ENCODE measurements around the gene ZBTB8A.

ZBTB8A gene

GRCh38 chr1:32650248-32650751 is 111.1 kb downstream of the ZBTB8A start, which contains the start of gene ZBTB8OS (continued):
- no peak for TF ChIP-seq PATZ1 (CRISPR knock-in tag; IDR thresholded peaks at IDR 0.05; ENCODE audit: borderline replicate concordance)

GRCh38 chr1:32650752-32651460 is 111.7 kb downstream of the ZBTB8A start, which contains the start of gene RBBP4:
Gene RBBP4, plus strand, starts transcription at chr1:32651208. Its CDS starts 99 bp downstream, at chr1:32651307.
- ATAC-seq: peak; percentile 94
- TF ChIP-seq PPARA (CRISPR knock-in tag; IDR thresholded peaks at IDR 0.05; ENCODE audit: borderline replicate concordance) (no peak), OSR1 (CRISPR knock-in tag; IDR thresholded peaks at IDR 0.05) (no peak), ZNF565 (CRISPR knock-in tag; conservative IDR thresholded peaks at IDR 0.05; ENCODE audit: low read depth) (0 out of 2 replicates have a peak, but pooled peaks have one; percentile 38), POU6F1 (CRISPR knock-in tag; IDR thresholded peaks at IDR 0.05; ENCODE audit: borderline replicate concordance, low read depth) (peak; percentile 75; the same call in 1 of the 2 replicates), SNAI2 (CRISPR knock-in tag; IDR thresholded peaks at IDR 0.05) (peak; percentile 97), TOX (CRISPR knock-in tag; IDR thresholded peaks at IDR 0.05; ENCODE audit: borderline replicate concordance) (peak; percentile 85), PATZ1 (CRISPR knock-in tag; IDR thresholded peaks at IDR 0.05; ENCODE audit: borderline replicate concordance) (peak; percentile 58; the same call in 1 of the 2 replicates), ISL1 (CRISPR knock-in tag; IDR thresholded peaks at IDR 0.05) (peak; percentile 43; the same call in 1 of the 2 replicates), CSDC2 (CRISPR knock-in tag; IDR thresholded peaks at IDR 0.05) (peak; percentile 99), ZFP30 (CRISPR knock-in tag; IDR thresholded peaks at IDR 0.05) (peak; percentile 29; the same call in 1 of the 2 replicates), TSHZ2 (CRISPR knock-in tag; IDR thresholded peaks at IDR 0.05) (peak; percentile 86), CSRNP3 (CRISPR knock-in tag; IDR thresholded peaks at IDR 0.05) (no peak), ZC3H10 (CRISPR knock-in tag; IDR thresholded peaks at IDR 0.05) (peak; percentile 84), TCF4 (CRISPR knock-in tag; IDR thresholded peaks at IDR 0.05; ENCODE audit: borderline replicate concordance) (no peak), ARNTL (CRISPR knock-in tag; IDR thresholded peaks at IDR 0.05; ENCODE audit: borderline replicate concordance, low read depth) (peak; percentile 68; the same call in 1 of the 2 replicates), ZNF8 (CRISPR knock-in tag; IDR thresholded peaks at IDR 0.05) (peak; percentile 59; the same call in 1 of the 2 replicates), ZFP3 (CRISPR knock-in tag; IDR thresholded peaks at IDR 0.05) (peak; percentile 88), ZNF70 (CRISPR knock-in tag; IDR thresholded peaks at IDR 0.05) (no peak), RARB (CRISPR knock-in tag; IDR thresholded peaks at IDR 0.05) (peak; percentile 89), CREB5 (CRISPR knock-in tag; IDR thresholded peaks at IDR 0.05; ENCODE audit: low read depth) (no peak), ESRRG (CRISPR knock-in tag; IDR thresholded peaks at IDR 0.05) (peak; percentile 33; the same call in 1 of the 2 replicates), GLIS3 (CRISPR knock-in tag; IDR thresholded peaks at IDR 0.05) (no peak), BACH2 (CRISPR knock-in tag; IDR thresholded peaks at IDR 0.05; ENCODE audit: borderline replicate concordance) (no peak)

All from SK-N-SH treated with all-trans-retinoic acid at 6 μM for 48 hours (cell line).